GM21717 (cell line): ENCODE results near the gene CHST1.

ENCODE experiments used
- ATAC-seq: cut with Tn5 transposase; IDR thresholded peaks from one replicate; pipeline ENCODE4 v1.9.1; 2021; ENCODE audit warnings: mild to moderate bottlenecking, moderate library complexity; ENCODE audit not compliant: unreplicated experiment

CHST1 gene, protein sequence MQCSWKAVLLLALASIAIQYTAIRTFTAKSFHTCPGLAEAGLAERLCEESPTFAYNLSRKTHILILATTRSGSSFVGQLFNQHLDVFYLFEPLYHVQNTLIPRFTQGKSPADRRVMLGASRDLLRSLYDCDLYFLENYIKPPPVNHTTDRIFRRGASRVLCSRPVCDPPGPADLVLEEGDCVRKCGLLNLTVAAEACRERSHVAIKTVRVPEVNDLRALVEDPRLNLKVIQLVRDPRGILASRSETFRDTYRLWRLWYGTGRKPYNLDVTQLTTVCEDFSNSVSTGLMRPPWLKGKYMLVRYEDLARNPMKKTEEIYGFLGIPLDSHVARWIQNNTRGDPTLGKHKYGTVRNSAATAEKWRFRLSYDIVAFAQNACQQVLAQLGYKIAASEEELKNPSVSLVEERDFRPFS

DNA sequence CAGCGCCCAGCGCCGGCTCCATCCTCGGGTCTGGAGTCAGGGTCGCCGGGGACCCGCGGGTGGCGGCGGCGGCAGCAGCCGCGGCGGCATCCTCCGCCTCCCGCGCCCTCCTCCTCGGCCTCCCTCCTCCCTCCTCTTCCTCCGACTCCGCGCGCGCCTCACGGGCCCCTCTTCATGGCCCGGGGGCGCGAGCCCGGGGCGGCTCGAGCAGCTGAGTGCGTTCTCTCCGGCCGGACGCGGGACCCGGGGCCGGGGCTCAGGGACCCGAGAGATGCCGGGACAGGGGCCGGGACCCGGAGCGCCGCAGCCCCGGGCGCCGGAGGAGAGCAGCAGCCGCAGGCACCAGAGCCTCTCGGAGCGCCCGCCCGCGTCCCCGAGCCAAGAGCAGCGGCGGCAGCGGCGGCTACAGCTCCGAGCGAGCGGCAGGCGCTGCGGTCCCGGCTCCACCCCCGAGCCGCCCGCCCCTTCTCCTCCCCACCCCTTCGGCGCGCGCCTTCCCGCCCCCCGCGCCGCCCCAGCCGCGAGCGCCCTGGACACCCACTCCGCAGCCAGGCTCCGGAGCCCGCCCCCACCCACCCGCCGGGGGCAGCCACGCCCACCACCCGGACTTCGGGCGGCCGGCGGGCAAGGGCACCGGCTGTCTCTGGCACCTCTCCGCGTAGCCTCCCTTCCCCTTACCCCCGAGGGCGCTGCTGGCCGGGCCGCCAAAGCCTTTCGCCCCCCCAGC lies at the start of gene CHST1:
Gene CHST1 (minus strand): TSS at position 417 of the 727 bp plus-strand sequence. CDS start 14,699 bp downstream, outside the sequence.
- no peak for ATAC-seq

DNA sequence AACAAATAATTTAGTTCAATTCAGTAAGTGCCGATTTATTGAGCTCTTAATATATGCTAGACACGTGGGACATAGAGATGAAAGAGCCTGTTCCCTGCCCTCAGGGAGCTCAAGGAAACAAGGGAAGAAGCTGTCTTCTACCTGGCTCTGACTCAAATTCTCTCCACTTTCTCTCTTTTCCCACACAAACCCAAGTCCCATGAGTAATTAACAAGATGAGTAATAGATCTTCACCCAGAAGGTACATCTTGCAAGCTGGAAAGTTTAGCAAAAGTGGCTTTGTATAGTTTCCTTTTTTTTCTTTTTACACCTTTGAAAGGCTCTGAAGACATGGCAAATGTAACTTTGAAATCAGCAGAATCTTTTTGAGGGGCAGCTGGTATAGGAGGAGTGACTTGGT lies 48.2 kb upstream of the CHST1 start:
- no peak for ATAC-seq

DNA sequence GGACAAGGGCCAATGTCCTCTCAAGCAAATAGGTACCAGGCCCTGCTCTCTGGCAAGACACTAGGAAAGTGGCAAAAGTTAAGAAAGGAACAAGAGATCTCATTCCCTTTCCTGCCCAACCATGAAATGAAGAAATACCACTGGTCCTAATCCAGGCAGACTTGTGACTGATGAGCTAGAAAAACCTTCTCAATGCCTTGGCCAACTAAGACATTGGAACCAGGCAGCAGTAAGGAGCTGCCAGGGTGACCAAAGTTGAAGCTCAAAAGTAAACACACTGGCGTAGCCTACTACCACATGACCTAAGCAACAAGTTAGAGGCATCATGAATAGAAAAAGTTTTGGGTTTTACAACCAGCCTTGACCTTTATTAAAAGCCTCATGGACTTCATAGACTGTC lies 45.1 kb upstream of the CHST1 start:
- no peak for ATAC-seq

DNA sequence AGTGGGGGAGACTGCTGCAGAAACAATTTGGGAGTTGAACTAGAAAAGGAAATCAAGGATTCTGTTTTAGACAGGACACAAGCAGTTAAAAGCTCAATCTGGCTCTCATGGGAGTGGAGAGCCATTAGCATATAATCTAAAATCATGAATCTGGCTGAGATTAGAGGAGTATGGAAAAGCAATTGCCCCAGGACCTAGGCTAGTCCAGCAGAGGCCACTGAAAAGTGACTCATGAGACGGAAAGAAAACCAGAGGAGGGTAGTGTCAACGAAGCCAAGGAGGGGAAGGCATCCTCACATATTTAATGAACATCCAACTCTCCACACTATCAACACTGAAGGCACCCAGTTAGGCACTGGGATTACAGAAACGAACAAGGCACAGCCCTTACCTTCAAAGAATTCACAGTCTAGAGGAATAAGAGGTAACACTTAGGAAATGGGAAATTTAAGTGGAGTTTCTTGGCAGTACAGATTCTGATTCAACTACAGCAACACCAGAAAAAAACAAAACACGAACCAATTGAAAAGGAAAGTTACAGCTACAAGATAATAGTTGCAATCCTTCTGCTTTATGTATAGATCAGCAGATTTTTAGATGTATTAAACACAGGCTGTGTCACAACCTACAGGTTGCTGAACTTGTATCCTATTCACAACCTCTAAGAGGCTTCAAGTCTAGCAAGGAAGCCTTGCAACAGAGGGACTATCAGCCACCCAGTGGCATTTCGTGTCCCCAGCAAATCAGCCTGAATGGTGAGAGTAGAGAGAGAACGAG lies 43.7 kb upstream of the CHST1 start:
- no peak for ATAC-seq

DNA sequence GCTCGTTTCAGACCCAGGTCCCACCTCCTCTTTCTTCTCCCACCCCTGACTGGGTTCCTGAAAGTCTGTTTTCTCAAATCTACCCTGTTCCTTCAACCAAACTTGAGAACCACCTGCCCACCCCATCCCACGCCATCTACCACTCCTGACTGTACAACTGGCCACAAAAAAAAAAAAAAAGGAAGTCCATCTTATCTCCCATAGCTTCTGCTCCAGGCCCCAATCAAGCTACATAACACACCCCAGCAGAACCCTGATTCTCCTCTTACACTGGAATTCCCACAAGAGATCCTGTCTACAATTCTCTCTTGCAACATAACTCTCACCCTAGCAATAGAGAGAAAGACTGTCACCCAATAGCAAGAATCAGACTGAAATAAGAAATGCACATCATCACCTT lies 39.2 kb upstream of the CHST1 start:
- no peak for ATAC-seq

DNA sequence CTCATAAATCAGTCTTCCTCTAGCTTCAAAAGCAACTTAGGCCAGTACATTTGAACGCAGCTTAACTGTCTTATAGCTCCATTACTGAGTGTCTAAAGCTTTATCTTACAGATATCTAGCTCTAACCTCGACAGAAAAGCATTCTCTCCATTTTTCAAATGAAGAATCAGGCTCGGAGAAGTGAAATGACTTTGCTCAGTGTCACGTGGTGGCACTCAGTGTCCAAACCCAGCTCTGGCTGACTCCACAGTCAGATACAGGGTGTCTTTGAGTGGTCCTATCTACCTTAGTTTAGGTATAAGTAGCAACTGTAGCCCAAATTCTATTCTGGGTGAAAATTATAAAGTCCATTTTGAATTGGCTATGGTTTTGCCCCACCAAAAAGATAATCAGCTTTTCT lies 38.7 kb upstream of the CHST1 start:
- ATAC-seq, result no peak

DNA sequence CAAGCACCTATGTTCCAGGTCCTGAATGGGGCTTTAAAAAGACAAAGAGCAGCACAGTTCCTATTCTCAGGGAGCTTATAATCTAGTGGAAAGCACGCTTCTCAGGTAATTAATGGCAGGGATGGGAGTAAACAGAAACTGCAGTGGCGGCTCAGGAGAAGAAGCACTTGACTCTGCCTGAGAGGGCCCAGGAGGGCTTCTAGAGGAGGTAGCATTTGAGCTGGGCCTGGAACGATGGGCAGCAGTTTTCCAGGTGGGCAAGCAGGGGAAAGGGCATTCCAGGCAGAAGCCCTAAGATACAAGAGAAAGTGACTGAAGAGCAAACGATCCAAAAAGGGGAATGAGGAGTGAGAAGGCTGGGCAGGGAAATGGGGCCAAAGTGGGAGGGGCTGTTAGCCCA lies 37.1 kb upstream of the CHST1 start:
- ATAC-seq, result no peak

DNA sequence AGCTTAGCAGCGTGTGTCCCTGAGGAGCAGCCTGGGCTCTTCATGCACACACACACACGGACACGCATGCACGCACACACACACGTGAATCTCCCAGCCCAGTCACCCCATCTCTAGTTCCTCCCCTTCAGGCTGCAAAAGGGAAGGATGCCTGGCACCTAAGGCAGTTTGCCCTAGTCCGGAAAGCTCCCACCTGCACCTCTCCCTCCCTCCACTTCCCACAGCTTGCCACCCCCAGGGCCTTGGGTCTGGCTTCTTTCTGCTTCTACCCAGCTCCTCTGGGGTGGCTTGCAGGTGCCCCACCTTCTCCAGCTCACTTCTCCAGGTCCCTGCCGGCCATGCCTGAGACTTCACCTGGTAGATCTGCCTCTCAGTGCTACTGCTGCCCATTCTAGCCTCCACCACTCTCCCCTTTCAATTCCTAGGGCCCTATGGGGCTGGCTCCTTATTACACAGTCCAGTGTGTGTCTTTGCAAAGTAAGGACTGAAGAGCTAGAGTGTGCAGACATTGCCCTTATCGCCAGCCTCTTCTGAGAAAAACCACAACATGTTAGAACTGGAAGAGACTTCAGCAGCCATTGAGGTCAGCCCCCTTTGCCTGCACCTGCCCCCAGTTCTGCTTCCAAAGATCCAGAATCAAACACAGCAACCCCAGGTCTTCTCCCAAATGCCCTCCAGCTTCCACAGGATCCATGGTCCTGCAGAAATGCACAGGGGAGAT lies 33.5 kb upstream of the CHST1 start:
- ATAC-seq, result no peak

DNA sequence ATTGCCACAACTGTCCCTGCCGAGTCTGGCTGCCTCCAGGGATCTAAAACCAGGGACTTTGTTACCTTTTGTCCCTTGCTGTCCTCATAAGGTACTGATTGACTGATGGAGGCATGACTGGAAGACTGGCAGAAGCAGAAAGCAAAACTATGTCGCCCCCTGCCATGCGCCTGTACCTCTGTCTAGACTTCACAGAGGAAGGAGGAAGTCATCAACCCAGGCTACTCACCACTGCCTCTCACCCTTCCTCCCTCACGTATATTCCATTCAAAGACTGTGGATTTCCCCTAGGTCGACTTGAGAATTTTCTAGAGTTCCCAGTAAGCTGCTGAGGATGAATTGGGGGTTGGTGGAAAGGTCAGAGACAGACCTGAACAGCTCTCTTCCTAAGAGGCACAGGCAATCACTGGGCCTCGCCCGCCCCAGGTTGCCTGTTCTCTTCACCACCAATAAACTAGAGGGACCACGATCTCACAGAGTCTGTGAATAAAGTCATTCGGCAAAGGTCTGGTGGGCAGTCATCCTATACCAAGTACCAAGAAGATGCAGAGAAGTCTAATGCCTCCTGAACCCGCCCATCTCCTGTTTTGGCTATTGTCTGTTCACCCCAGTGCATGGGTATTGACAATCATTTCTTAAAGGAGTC lies 27.5 kb upstream of the CHST1 start:
- ATAC-seq, result no peak

DNA sequence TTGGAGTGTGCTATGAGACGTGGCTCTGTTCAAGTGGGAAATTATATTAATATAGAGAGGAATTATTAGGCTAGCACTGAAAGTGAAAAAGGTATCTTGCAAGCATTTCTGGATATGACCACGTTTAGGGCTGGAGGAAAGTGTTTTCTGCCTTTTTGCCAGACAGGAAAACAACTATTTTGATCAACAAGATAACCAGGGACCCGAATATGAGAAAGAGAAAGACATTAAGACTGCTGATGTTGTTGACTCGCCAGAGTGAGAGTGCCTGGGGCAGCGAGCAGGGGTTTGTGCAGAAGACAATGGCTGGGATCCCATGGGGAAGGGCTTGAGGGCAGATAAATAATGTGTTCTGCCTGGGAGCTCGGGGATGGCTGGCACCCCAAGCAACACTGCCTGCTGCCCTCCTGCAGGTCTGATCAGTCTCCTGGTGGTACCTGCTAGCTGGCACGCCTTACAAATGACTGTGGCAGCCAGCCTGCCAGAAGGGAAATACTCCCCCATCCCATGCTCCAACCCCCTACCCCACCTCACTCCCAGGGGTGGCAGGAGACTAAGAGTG lies 23.1 kb upstream of the CHST1 start:
- no peak for ATAC-seq

DNA sequence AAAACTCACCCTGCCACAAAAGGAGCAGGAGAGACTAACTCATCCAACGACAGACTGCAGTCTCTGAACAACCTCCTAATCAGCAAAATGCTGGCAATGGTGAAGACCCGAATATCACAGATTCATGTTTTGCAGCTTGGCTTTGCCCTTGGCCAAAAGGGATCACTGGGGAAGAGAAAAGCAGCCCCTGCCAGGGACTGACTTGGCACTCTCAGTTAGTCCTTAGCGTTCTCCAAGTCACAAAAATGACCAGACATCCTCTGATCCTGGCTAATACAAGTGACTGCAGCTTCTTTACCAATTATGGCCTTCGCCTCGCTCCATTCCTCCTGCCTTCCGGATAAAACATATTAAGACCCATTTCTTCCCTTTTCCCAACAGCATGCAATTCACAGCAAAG lies 22.4 kb upstream of the CHST1 start:
- no peak for ATAC-seq

DNA sequence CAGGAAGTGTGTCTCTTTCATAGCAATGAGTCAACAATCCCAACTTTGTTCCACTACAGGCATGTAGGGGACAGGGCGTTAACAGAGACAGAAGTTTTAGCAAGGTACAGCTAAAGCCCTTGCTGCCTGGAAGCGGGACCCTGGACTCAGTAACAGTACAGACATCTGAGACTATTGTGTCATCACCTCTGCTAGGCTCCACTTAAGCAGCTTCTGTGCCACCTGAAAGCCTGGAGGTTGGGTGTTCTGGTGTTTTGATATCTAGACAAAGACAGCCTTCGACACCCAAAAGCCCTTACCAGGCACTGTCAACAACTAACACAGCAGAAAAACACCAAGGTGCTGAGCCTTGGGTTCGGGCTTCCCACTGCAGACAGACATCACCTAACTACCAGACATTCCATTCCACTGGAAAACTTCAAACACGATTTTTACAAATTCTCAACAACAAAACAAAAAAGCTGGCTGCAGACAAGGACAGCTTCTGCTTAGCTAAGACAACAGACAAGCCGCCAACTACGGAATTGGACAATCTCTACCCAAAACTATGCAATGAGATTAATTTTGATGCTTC lies 20.6 kb upstream of the CHST1 start:
- no peak for ATAC-seq

DNA sequence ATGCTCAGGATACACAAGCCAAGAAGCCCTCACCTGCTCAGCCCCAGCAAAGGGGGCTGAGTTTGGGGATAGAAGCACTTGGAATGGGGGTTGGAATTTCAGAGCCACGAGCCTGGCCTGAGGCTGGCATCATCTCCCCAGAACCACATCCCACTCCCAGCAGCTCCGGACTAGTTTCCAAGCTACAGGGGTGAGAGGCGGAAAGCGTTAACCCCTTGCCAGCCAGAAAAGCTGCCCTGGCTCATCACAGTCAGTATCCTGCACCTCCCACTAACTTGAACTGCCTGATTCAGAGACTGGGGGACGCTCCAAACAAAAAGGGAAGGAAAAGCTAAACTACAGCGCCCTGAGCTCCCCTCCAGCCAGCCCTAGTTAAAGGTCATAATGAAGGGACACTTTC lies 19.0 kb upstream of the CHST1 start:
- no peak for ATAC-seq

DNA sequence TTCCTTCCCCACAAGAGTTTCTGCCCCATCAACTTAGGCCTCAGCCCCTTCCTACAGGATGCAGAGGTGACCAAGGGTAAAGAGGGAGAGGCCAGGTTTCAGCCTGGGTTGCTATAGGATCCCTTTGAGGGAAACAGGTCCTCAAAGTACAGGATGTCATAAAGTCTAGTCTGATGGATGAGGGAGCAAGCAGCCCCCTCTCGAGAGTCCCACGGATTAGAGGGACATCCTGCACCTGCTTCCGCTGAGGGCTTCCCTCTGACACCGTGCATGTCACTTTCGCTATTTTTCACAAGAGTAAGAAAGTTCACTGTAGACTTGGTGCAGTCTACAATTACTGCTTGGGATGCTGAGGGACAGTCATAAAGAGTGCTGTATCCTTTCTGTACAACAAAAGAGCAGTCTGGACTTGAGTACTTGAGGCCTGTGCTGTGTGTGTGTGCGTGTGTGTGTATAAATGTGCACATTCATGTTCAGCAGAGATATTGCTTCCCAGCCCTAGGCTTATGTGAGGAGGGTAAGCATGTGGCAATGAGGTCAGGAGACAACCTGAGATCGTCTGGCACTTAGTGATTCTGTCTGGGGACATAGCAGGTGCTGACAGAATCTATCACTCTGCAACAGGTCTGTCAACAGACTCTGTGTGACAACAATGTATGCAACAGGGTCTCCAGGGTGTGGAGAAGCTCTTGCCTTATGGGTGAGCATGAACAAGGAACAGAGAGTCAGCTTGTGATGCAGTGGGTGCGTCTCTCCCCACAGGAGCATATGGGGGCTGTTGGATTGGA lies 18.0 kb upstream of the CHST1 start:
- no peak for ATAC-seq

DNA sequence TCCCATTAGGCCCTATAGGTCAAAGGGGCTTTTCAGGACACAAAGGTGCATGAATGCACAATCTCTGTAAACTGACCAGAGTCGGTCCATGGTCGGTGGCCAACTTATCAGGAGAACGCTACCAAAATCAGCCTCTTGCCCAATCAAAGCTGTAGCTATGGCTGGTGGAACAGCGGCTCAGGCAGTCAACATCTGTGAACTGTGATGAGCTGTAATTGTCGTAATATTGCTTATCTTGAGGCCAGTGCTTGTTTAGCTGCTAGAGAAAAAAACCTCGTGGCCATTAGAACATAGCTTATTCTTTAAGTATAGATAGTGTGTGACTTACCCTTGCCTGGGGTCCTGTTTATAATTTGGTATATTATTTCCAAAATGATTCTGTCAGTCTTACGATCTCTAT lies 14.4 kb upstream of the CHST1 start:
- no peak for ATAC-seq

DNA sequence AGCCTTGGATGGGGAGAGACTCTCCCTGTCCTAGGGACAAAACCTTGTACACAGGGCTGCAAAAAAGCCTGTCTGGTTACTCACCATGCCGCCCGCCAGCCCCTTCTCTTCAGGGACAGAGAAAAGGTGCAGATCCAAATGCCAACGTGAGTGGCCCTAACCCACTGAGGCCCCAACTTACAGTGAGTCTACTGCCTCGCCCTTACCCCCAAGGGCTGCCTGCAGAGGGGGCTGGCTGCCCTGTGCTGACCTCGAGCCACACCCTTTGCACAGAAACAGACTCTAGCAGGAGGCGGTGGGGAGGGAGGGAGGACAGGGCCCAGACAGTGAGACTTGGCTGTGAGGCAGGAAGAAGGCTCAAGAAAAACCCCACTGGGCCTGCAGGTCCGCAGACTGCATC lies 13.6 kb upstream of the CHST1 start:
- ATAC-seq, result no peak

DNA sequence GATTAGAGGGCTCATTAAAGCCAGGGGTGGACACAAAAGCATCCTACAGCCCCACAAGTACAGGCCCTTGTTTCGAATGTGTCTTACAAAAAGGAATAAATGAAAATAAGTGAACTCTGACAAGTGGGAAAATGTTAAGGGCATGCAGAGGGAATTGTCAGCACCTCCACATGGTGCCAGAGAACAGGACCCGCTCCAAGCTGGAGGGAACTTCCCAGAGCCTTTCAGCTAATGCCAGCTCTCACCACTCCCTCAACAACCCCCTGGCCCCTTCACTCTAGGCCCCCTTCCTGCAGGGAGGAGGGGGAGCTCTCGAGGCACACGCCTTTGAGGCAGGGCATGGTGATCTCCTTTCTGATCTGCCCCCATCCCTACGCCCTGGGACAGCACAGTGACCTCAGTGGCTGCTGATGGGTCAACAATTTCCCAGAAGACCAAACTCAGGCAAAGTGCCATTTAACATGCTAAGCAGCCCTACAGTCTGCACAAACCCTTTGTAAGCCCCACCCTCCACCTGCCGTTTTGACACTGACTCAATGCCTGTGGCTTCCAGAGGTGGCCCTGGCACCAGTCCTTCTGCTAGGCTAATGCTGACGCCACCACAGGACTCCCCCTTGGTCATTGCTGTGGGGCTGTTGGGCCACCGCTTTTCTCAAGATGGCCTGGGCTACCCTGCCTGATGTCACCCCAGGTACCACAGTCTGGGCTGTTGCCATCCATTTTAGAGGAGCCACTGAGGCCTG lies 12.5 kb upstream of the CHST1 start:
- no peak for ATAC-seq

DNA sequence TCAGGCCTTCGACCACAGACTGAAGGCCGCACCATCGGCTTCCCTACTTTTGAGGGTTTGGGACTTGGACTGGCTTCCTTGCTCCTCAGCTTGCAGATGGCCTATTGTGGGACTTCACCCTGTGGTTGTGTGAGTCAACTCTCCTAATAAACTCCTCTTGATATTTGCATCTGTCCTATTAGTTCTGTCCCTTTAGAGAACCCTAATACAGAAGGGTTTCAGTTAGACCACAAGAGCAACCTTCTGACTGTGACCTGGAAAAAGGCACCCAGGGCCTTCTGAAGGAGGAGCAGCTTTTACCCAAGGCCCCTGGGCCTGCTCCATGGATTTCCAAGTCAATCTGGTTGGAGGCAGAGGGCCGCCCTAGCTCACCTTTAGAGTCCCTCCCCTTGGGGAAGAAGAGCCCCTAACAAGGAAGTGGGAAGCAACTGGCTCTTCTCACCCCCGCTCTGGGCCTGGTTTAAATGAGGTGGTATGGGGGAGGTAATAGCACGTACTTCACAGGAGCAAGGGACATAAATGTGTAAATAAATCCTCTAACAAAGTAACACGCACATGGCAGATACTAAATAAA lies 11.2 kb upstream of the CHST1 start:
- peak; percentile 86 for ATAC-seq
